GM18499 (cell line): ENCODE results near the gene RASGRP3.

Source experiments
- ATAC-seq: cut with Tn5 transposase; IDR thresholded peaks from one replicate; pipeline ENCODE4 v1.9.1; 2021; ENCODE audit warnings: moderate number of reproducible peaks; ENCODE audit not compliant: insufficient read depth, unreplicated experiment

The RASGRP3 gene

DNA sequence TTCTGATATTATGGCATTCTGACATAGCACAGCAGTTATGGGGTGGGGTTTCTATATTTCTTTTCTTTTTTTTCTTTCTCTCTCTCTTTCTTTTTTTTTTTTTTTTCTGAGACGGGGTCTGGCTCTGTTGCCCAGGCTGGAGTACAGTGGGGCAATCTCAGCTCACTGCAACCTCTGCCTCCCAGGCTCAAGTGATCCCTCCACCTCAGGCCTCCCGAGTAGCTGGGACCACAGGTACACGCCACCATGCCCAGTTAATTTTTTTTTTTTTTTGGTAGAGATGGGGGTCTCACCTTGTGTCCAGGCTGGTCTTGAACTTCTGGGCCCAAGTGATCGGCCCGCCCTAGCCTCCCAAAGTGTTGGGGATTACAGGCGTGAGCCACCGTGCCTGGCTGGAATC, 130.2 kb downstream of the RASGRP3 start:
- no peak for ATAC-seq

DNA sequence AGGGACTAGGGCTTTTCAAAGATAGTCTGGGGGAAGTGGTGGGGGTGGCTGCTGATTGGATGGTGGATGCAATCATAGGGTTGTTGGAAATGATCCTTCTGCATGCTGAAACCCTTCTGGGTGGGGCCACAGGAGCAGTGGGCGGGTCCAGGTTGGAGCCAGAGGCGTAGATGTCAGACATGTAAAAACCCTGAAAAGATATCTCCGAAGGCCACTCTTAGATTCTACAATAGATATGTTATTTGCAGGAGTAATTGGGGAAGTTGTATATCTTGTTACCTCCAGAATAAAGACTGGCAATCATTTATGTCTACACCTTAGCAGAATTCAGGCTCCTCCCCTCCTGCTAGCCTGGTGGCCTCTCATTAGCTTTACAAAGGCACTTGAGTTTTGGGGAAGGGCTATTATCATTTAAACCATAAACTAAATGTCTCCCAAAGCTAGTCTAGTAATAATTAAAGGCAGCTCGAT, 130.8 kb downstream of the RASGRP3 start:
- no peak for ATAC-seq

DNA sequence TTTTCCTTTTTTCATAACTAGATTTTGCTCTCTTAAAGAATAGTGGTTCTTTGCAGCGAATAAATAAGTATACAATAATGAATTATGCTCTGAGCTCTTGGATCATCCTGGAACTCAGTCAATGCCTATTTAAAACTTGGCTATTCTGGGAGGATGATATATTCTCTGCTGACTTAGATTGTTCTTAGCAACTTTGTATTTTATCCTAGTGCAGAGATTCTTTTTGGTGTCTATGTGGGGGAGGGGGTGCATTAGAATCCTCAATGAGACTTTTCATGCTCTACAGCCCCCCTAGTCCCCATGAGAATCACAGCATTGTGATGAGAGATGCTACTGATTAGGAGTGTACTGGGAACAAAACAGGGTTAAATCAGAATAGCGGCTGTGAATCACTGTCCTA, 131.5 kb downstream of the RASGRP3 start:
- ATAC-seq, result no peak

DNA sequence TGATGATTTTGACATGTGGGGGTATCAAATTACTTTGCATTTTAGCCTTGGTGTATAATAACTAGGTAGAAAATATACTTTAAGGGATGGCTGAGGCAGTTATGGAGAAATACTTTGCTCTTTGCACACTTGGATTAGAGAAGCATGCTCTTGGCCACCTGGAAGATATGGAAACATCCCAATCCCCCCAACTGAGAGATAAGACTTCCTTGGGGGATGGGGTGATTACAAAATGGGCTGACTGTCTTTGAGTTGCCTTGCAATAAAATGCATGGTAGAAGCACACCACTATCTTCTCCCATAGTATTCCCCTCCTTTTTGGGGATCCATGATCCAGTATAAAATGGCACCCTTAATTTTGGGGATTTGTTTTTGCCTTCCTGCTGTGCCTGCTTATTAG, 137.7 kb downstream of the RASGRP3 start:
- ATAC-seq, result no peak
